Activated CD8-positive, alpha-beta memory T cell treated with anti-CD3 and anti-CD28 coated beads for 36 hours (primary cell): ENCODE measurements around the gene RAPGEF5. TPM values are rescaled to one million over a fixed set of nuclear protein-coding genes. Genes with fewer than 3 reads are reported as not detected.

Source experiments
- CTCF ChIA-PET: fragments of 350-600 bp; sonication (Branson Sonifier 250); formaldehyde crosslinking; loops from one replicate; lab custom pipeline; 2021; ENCODE audit warnings: antibody characterized with exemption; lab: Charles Lee
- POLR2A ChIA-PET: fragments of 350-600 bp; sonication (Branson Sonifier 250); formaldehyde crosslinking; loops from one replicate; lab custom pipeline; 2021; ENCODE audit warnings: antibody characterized with exemption; lab: Charles Lee
- total RNA-seq, 2 experiments: library from RNA; stranded (reverse); gene quantifications; one replicate each; pipeline ENCODE4 v1.2.3, GENCODE V29; 2021

RAPGEF5 gene
- total RNA-seq, 2 experiments from 2014 or later: 0.46 to 0.80 TPM

- ChIA-PET POLR2A (no interaction called here), CTCF (no interaction called here)
Observed at GRCh38 chr7:22351878-22352277, 5.1 kb downstream of the RAPGEF5 start.

GRCh38 chr7:22351329-22351692 is 5.6 kb downstream of the RAPGEF5 start:
- POLR2A ChIA-PET: no interaction called here
- CTCF ChIA-PET: no interaction called here

- CTCF ChIA-PET: no interaction called here
- POLR2A ChIA-PET: no interaction called here
Observed at GRCh38 chr7:22350466-22351328, 6.3 kb downstream of the RAPGEF5 start.

- ChIA-PET POLR2A (no interaction called here), CTCF (no interaction called here)
Observed at GRCh38 chr7:22348379-22348778, 8.6 kb downstream of the RAPGEF5 start.

- POLR2A ChIA-PET: no interaction called here
- CTCF ChIA-PET: no interaction called here
Observed at GRCh38 chr7:22346383-22347107, 10.4 kb downstream of the RAPGEF5 start.

- CTCF ChIA-PET: no interaction called here
Observed at GRCh38 chr7:22344655-22345054, 12.3 kb downstream of the RAPGEF5 start.

GRCh38 chr7:22343612-22344011 is 13.3 kb downstream of the RAPGEF5 start:
- ChIA-PET POLR2A (no interaction called here), CTCF (no interaction called here)

More at GRCh38 chr7:22344655-22345054, 12.3 kb downstream of the RAPGEF5 start:
- POLR2A ChIA-PET: no interaction called here

GRCh38 chr7:22343071-22343470 is 13.9 kb downstream of the RAPGEF5 start:
- CTCF ChIA-PET: no interaction called here
- POLR2A ChIA-PET: no interaction called here

- POLR2A ChIA-PET: no interaction called here
Observed at GRCh38 chr7:22339725-22340390, 17.1 kb downstream of the RAPGEF5 start.

GRCh38 chr7:22338877-22339276 is 18.1 kb downstream of the RAPGEF5 start:
- CTCF ChIA-PET: no interaction called here
- POLR2A ChIA-PET: no interaction called here

More at GRCh38 chr7:22339725-22340390, 17.1 kb downstream of the RAPGEF5 start:
- CTCF ChIA-PET: no interaction called here

GRCh38 chr7:22338411-22338810 is 18.5 kb downstream of the RAPGEF5 start:
- CTCF ChIA-PET: no interaction called here

GRCh38 chr7:22333680-22334141 is 23.2 kb downstream of the RAPGEF5 start:
- POLR2A ChIA-PET: no interaction called here
- CTCF ChIA-PET: no interaction called here

More at GRCh38 chr7:22338411-22338810, 18.5 kb downstream of the RAPGEF5 start:
- POLR2A ChIA-PET: no interaction called here

- POLR2A ChIA-PET: no interaction called here
- CTCF ChIA-PET: no interaction called here
Observed at GRCh38 chr7:22332461-22332870, 24.5 kb downstream of the RAPGEF5 start.

GRCh38 chr7:22331704-22332103 is 25.2 kb downstream of the RAPGEF5 start:
- POLR2A ChIA-PET: no interaction called here

GRCh38 chr7:22330903-22331302 is 26.1 kb downstream of the RAPGEF5 start:
- ChIA-PET CTCF (no interaction called here), POLR2A (no interaction called here)

More at GRCh38 chr7:22331704-22332103, 25.2 kb downstream of the RAPGEF5 start:
- CTCF ChIA-PET: no interaction called here

GRCh38 chr7:22329816-22330524 is 27.0 kb downstream of the RAPGEF5 start:
- ChIA-PET POLR2A (no interaction called here), CTCF (no interaction called here)

GRCh38 chr7:22326181-22326580 is 30.8 kb downstream of the RAPGEF5 start:
- CTCF ChIA-PET: no interaction called here

GRCh38 chr7:22325671-22326070 is 31.3 kb downstream of the RAPGEF5 start:
- POLR2A ChIA-PET: no interaction called here

More at GRCh38 chr7:22326181-22326580, 30.8 kb downstream of the RAPGEF5 start:
- POLR2A ChIA-PET: no interaction called here

GRCh38 chr7:22323714-22324113 is 33.2 kb downstream of the RAPGEF5 start:
- CTCF ChIA-PET: no interaction called here
- POLR2A ChIA-PET: no interaction called here

More at GRCh38 chr7:22325671-22326070, 31.3 kb downstream of the RAPGEF5 start:
- CTCF ChIA-PET: no interaction called here
